Measurements from ENCODE around the gene ZNF205. TPM values are rescaled to one million over a fixed set of nuclear protein-coding genes. Genes with fewer than 3 reads are reported as not detected.
A peak's percentile ranks its signal among the peaks of the same experiment; 100 is the strongest.

ZNF205 gene
- total and polyA plus RNA-seq, 4 experiments from 2014 or later = 0.20 TPM; not detected in 3

- CTCF ChIA-PET (ENCODE audit: partially characterized antibody) = interaction anchor here (0.6 to 17.8 kb wide), 7 partner anchors 10 to 193 kb away, joined by 3 to 376 read pairs (median 15); partner anchors contain the start of genes IL32 and ZNF213
- Histone ChIP-seq H3K27me3 (ENCODE audit: insufficient read depth, low read length) (no peaks in the 10 kb centered on the region), H3K4me3 (ENCODE audit: low read length in 2 of 2) (peak overlapping the region; percentile 19 to 23), H3K4me1 (ENCODE audit: insufficient read depth, low read length) (peaks cover 58% of the 10 kb centered on the region), H3K9me3 (ENCODE audit: control insufficient read depth in 1 of 2, low read length in 2 of 2) (no peaks in the 10 kb centered on the region), H3K27ac (ENCODE audit: low read depth, low read length) (peak overlapping the region; percentile 33), H3K36me3 (ENCODE audit: insufficient read depth, low read length) (no peaks in the 10 kb centered on the region)
- intact Hi-C loops (cut with micrococcal nuclease) = loop anchor here (1.0 to 2.0 kb wide), 3 partner anchors 24 to 69 kb away; no protein-coding TSS in a partner anchor
- H3K4me3 Mint-ChIP-seq = peak overlapping the region; percentile 77 to 90 (median 86)
- H3K27me3 Mint-ChIP-seq = no peaks in the 10 kb centered on the region
- POLR2A ChIA-PET (ENCODE audit: partially characterized antibody) = interaction anchor here (0.8 to 12.6 kb wide), 14 partner anchors 9 to 72 kb away, joined by 3 to 146 read pairs (median 9); partner anchors contain the start of genes IL32 and ZNF213
- peak overlapping the region; percentile 82 to 97 (median 93) for H3K27ac Mint-ChIP-seq
- H3K4me1 Mint-ChIP-seq = peaks cover 19 to 68% (median 44%) of the 10 kb centered on the region in 4 donors
- peak; percentile 80 to 89 (median 82) for DNase-seq
- no peaks in the 10 kb centered on the region for H3K9me3 Mint-ChIP-seq
- no peaks in the 10 kb centered on the region for H3K36me3 Mint-ChIP-seq
Observed at GRCh38 chr16:3099732-3100499, 12.5 kb upstream of the ZNF205 start.

- peak; percentile 51 to 68 (median 60) for DNase-seq
- no peak overlapping the region for H3K27ac ChIP-seq (ENCODE audit: low read depth, low read length)
- ChIA-PET POLR2A (ENCODE audit: partially characterized antibody) (interaction anchor here (0.5 to 12.6 kb wide), 18 partner anchors 12 to 79 kb away, joined by 3 to 146 read pairs (median 4); partner anchors contain the start of genes IL32 and ZNF213), CTCF (ENCODE audit: partially characterized antibody) (interaction anchor here (0.7 to 17.8 kb wide), 20 partner anchors 9 to 73 kb away, joined by 3 to 376 read pairs (median 6); partner anchors contain the start of genes IL32 and ZNF213)
- peak overlapping the region in 1 of 2 donors; percentile 49 for H3K4me3 ChIP-seq (ENCODE audit: low read length in 2 of 2)
- Mint-ChIP-seq H3K27me3 (no peaks in the 10 kb centered on the region), H3K36me3 (no peaks in the 10 kb centered on the region), H3K4me1 (peaks cover 22 to 67% (median 43%) of the 10 kb centered on the region in 4 donors), H3K4me3 (peak overlapping the region; percentile 82 to 91 (median 89)), H3K9me3 (no peaks in the 10 kb centered on the region), H3K27ac (peak overlapping the region; percentile 82 to 95 (median 92))
- no peaks in the 10 kb centered on the region for H3K36me3 ChIP-seq (ENCODE audit: insufficient read depth, low read length)
- intact Hi-C loops (cut with micrococcal nuclease) = loop anchor here (1.0 to 2.0 kb wide), 2 partner anchors 42 to 70 kb away; no protein-coding TSS in a partner anchor
- peaks cover 53% of the 10 kb centered on the region for H3K4me1 ChIP-seq (ENCODE audit: insufficient read depth, low read length)
- H3K9me3 ChIP-seq (ENCODE audit: control insufficient read depth in 1 of 2, low read length in 2 of 2) = no peaks in the 10 kb centered on the region
- no peaks in the 10 kb centered on the region for H3K27me3 ChIP-seq (ENCODE audit: insufficient read depth, low read length)
Observed at GRCh38 chr16:3101018-3101840, 11.2 kb upstream of the ZNF205 start.

- no peaks in the 10 kb centered on the region for H3K27me3 Mint-ChIP-seq
- Histone ChIP-seq H3K27me3 (ENCODE audit: insufficient read depth, low read length) (no peaks in the 10 kb centered on the region), H3K27ac (ENCODE audit: low read depth, low read length) (no peak overlapping the region), H3K36me3 (ENCODE audit: insufficient read depth, low read length) (no peaks in the 10 kb centered on the region), H3K4me1 (ENCODE audit: insufficient read depth, low read length) (peaks cover 54% of the 10 kb centered on the region), H3K4me3 (ENCODE audit: low read length in 2 of 2) (peak overlapping the region in 1 of 2 donors; percentile 2), H3K9me3 (ENCODE audit: control insufficient read depth in 1 of 2, low read length in 2 of 2) (no peaks in the 10 kb centered on the region)
- POLR2A ChIA-PET (ENCODE audit: partially characterized antibody) = interaction anchor here (0.6 to 12.6 kb wide), 14 partner anchors 13 to 181 kb away, joined by 3 to 146 read pairs (median 7); partner anchors contain the start of genes IL32, ZNF213 and ZNF263
- DNase-seq = peak in 2 of 5 donors; percentile 19 to 29
- CTCF ChIA-PET (ENCODE audit: partially characterized antibody) = interaction anchor here (0.7 to 17.8 kb wide), 20 partner anchors 9 to 188 kb away, joined by 3 to 376 read pairs (median 4); partner anchors contain the start of genes IL32 and ZNF213
- no peaks in the 10 kb centered on the region for H3K36me3 Mint-ChIP-seq
- H3K27ac Mint-ChIP-seq = peak overlapping the region; percentile 77 to 92 (median 90)
- intact Hi-C loops (cut with micrococcal nuclease) = loop anchor here (1.0 to 2.0 kb wide), 2 partner anchors 43 to 71 kb away; no protein-coding TSS in a partner anchor
- H3K4me1 Mint-ChIP-seq = peaks cover 22 to 68% (median 43%) of the 10 kb centered on the region in 4 donors
- no peaks in the 10 kb centered on the region for H3K9me3 Mint-ChIP-seq
- H3K4me3 Mint-ChIP-seq = peak overlapping the region; percentile 82 to 91 (median 89)
Observed at GRCh38 chr16:3101841-3102470, 10.4 kb upstream of the ZNF205 start.

DNA sequence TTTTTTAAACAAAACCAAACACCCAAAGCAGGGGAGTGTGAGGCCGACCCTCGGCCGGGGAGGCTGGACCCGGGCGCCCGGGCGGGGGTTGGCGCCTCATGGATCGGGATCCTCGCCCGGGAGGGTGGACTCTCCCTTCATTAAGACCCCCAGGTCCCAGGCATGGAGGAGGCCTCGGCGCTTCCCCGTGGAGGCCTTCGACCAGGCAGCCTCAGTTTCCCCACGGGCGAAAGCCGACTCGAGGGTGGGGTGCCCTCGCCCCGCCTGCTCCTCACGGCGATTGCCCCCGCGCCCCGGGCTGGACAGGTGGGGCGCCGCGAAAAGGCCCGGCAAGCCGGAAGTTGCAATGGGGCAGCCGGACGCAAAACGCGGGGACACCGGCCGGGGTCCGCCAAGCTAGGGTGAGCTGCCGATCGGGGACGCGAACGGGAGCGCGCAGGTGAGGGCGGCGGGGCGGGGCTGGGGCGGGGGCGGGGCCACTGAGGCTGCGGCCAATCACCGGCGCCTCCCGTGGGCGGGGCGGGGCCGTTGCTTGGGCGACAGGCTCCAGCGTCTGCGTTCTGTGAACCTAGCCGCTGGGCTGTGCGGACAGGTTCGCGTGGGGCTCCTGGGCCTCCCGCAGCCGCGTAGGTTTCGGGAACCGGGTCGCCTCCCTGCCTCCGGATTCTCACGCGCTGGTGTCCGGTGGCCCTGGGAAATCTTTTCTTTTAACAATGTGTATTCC, 6.0 kb upstream of the ZNF205 start:
- H3K36me3 Mint-ChIP-seq = no peaks in the 10 kb centered on the region
- intact Hi-C loops (cut with micrococcal nuclease) = loop anchor here (1.0 to 2.0 kb wide), 2 partner anchors 31 to 52 kb away; no protein-coding TSS in a partner anchor
- peaks cover 12 to 41% (median 27%) of the 10 kb centered on the region in 4 donors for H3K4me1 Mint-ChIP-seq
- H3K36me3 ChIP-seq (ENCODE audit: insufficient read depth, low read length) = no peaks in the 10 kb centered on the region
- H3K4me1 ChIP-seq (ENCODE audit: insufficient read depth, low read length) = peaks cover 37% of the 10 kb centered on the region
- peak overlapping the region; percentile 82 for H3K27ac ChIP-seq (ENCODE audit: low read depth, low read length)
- ChIA-PET CTCF (ENCODE audit: partially characterized antibody) (interaction anchor here (0.6 to 17.8 kb wide), 6 partner anchors 24 to 75 kb away, joined by 3 to 376 read pairs (median 3); partner anchors contain the start of genes IL32 and ZNF213), POLR2A (ENCODE audit: partially characterized antibody) (interaction anchor here (1.0 to 12.6 kb wide), 10 partner anchors 16 to 55 kb away, joined by 3 to 146 read pairs (median 10); partner anchors contain the start of genes IL32 and ZNF213)
- peak; percentile 87 to 90 (median 88) for DNase-seq
- peak overlapping the region; percentile 38 to 58 for H3K4me3 ChIP-seq (ENCODE audit: low read length in 2 of 2)
- H3K27me3 ChIP-seq (ENCODE audit: insufficient read depth, low read length) = no peaks in the 10 kb centered on the region
- H3K27me3 Mint-ChIP-seq = no peaks in the 10 kb centered on the region
- no peaks in the 10 kb centered on the region for H3K9me3 ChIP-seq (ENCODE audit: control insufficient read depth in 1 of 2, low read length in 2 of 2)
- H3K4me3 Mint-ChIP-seq = peak overlapping the region; percentile 78 to 92 (median 88)
- peaks cover 0 to 1% (median 0%) of the 10 kb centered on the region in 8 donors for H3K9me3 Mint-ChIP-seq
- peak overlapping the region; percentile 86 to 95 (median 92) for H3K27ac Mint-ChIP-seq

- POLR2A ChIA-PET (ENCODE audit: partially characterized antibody) = interaction anchor here (1.5 kb wide), 1 partner anchor 22 kb away, joined by 3 read pairs; the partner anchor contains the start of gene ZNF213
- Histone ChIP-seq H3K27me3 (ENCODE audit: insufficient read depth, low read length) (no peaks in the 10 kb centered on the region), H3K27ac (ENCODE audit: low read depth, low read length) (no peak overlapping the region), H3K9me3 (ENCODE audit: control insufficient read depth in 1 of 2, low read length in 2 of 2) (no peaks in the 10 kb centered on the region), H3K36me3 (ENCODE audit: insufficient read depth, low read length) (no peaks in the 10 kb centered on the region), H3K4me3 (ENCODE audit: low read length in 2 of 2) (no peak overlapping the region), H3K4me1 (ENCODE audit: insufficient read depth, low read length) (no peaks in the 10 kb centered on the region)
- intact Hi-C loops (cut with micrococcal nuclease) = no loop called here
- Mint-ChIP-seq H3K9me3 (no peaks in the 10 kb centered on the region), H3K4me3 (no peak overlapping the region), H3K27me3 (peaks cover 0 to 2% of the 10 kb centered on the region in 2 donors), H3K4me1 (peaks cover 0 to 2% (median 0%) of the 10 kb centered on the region in 4 donors), H3K36me3 (peaks cover 0 to 4% of the 10 kb centered on the region in 2 donors), H3K27ac (peak overlapping the region in 1 of 7 donors; percentile 59)
- CTCF ChIA-PET (ENCODE audit: partially characterized antibody) = interaction anchor here (1.0 to 4.0 kb wide), 4 partner anchors 13 to 82 kb away, joined by 3 to 22 read pairs (median 3); no protein-coding TSS in a partner anchor
- DNase-seq = no peak
Observed at GRCh38 chr16:3112881-3113574, 642 bp downstream of the ZNF205 start.

Data from CD4-positive, alpha-beta memory T cell (primary cell).